SU-DHL-6 (cell line): ENCODE data around the gene CAMKK1.

Experiments
- CTCF ChIP-seq: fragments of 200-600 bp; sonication (generic); IDR thresholded peaks from one replicate; pipeline ENCODE4 v1.5.1; 2017; ENCODE audit warnings: antibody characterized with exemption, mild to moderate bottlenecking, low read length, moderate library complexity; ENCODE audit not compliant: insufficient read depth, poor library complexity, severe bottlenecking
- EZH2phosphoT487 ChIP-seq: fragments of 200-600 bp; sonication (generic), shearing (Covaris generic); conservative IDR thresholded peaks from 2 replicates; pipeline ENCODE4 v1.6.1; 2018; ENCODE audit warnings: mild to moderate bottlenecking, antibody characterized with exemption, low read length, moderate library complexity, mixed read lengths

- TF ChIP-seq CTCF (no peak), EZH2phosphoT487 (no peak)
Measured at GRCh38 chr17:3907483-3908216, 14.8 kb upstream of the CAMKK1 start.
